WTC11 (cell line): ENCODE data around the gene MTOR. TPM values are rescaled to one million over a fixed set of nuclear protein-coding genes. Genes with fewer than 3 reads are reported as not detected.

Source experiments
- ATAC-seq: fragments of 200-7000 bp; cut with Tn5 transposase; 2 replicates; pipeline ENCODE4 v1.10.0; 2021; ENCODE audit warnings: mild to moderate bottlenecking, moderate library complexity
- CTCF ChIA-PET: fragments of 300-600 bp; sonication (Branson Sonifier 250); formaldehyde crosslinking; loops from one replicate; lab custom pipeline; 2021; ENCODE audit warnings: antibody characterized with exemption; lab: Charles Lee
- POLR2A ChIA-PET: fragments of 350-600 bp; sonication (Branson Sonifier 250); formaldehyde crosslinking; loops from one replicate; lab custom pipeline; 2021; ENCODE audit warnings: antibody characterized with exemption; lab: Charles Lee
- DNase-seq: peaks from one replicate; pipeline ENCODE4 v3.0.0; 2021; ENCODE audit warnings: low spot score
- H3K27ac Mint-ChIP-seq: 2 replicates; pipeline ENCODE4 v1.8.0; 2021; ENCODE audit warnings: mixed read lengths
- H3K27me3 Mint-ChIP-seq: 2 replicates; pipeline ENCODE4 v1.8.0; 2021; ENCODE audit warnings: low read depth, mild to moderate bottlenecking, moderate library complexity, mixed read lengths
- H3K36me3 Mint-ChIP-seq: 2 replicates; pipeline ENCODE4 v1.8.0; 2021; ENCODE audit warnings: mixed read lengths
- H3K4me1 Mint-ChIP-seq: 2 replicates; pipeline ENCODE4 v1.8.0; 2022; ENCODE audit warnings: mixed read lengths
- H3K4me3 Mint-ChIP-seq: 2 replicates; pipeline ENCODE4 v1.8.0; 2021; ENCODE audit warnings: mild to moderate bottlenecking, moderate library complexity, mixed read lengths
- H3K9me3 Mint-ChIP-seq: 2 replicates; pipeline ENCODE4 v1.8.0; 2021; ENCODE audit warnings: mixed read lengths
- AR ChIP-seq: fragments of 250-450 bp; sonication (Bioruptor Pico); IDR thresholded peaks from 2 replicates; pipeline ENCODE4 v1.9.0; 2021; ENCODE audit warnings: mild to moderate bottlenecking
- ATF1 ChIP-seq: sonication (generic); formaldehyde crosslinking; IDR thresholded peaks from 2 replicates; pipeline ENCODE4 v1.8.1; 2023; ENCODE audit warnings: mild to moderate bottlenecking, moderate library complexity, missing genetic modification reagents
- CTCF ChIP-seq: fragments of 200-600 bp; IDR thresholded peaks from 2 replicates; pipeline ENCODE4 v1.8.0; 2022; ENCODE audit warnings: antibody characterized with exemption
- EMX1 ChIP-seq: fragments of 250-450 bp; sonication (Bioruptor Pico); IDR thresholded peaks from 2 replicates; pipeline ENCODE4 v1.8.0; 2021; ENCODE audit warnings: mild to moderate bottlenecking
- HMGXB4 ChIP-seq: sonication (generic); formaldehyde crosslinking; IDR thresholded peaks from 2 replicates; pipeline ENCODE4 v1.8.1; 2023; ENCODE audit warnings: mild to moderate bottlenecking, moderate library complexity, missing genetic modification reagents
- MAX ChIP-seq: sonication (generic); formaldehyde crosslinking; IDR thresholded peaks from 2 replicates; pipeline ENCODE4 v1.8.0; 2022; ENCODE audit warnings: mild to moderate bottlenecking, missing genetic modification reagents
- MLX ChIP-seq: sonication (generic); formaldehyde crosslinking; IDR thresholded peaks from 2 replicates; pipeline ENCODE4 v1.8.1; 2023; ENCODE audit warnings: mild to moderate bottlenecking, missing genetic modification reagents, moderate library complexity
- MYBL2 ChIP-seq: sonication (generic); formaldehyde crosslinking; IDR thresholded peaks from 2 replicates; pipeline ENCODE4 v1.8.1; 2023; ENCODE audit warnings: mild to moderate bottlenecking, moderate library complexity, missing genetic modification reagents
- SMAD3 ChIP-seq: sonication (generic); formaldehyde crosslinking; IDR thresholded peaks from 2 replicates; pipeline ENCODE4 v1.8.0; 2022; ENCODE audit warnings: missing genetic modification reagents, mild to moderate bottlenecking, borderline replicate concordance
- SOX15 ChIP-seq: fragments of 250-450 bp; sonication (Bioruptor Pico); IDR thresholded peaks from 2 replicates; pipeline ENCODE4 v1.9.0; 2021; ENCODE audit warnings: mild to moderate bottlenecking
- TCF7 ChIP-seq: sonication (generic); formaldehyde crosslinking; IDR thresholded peaks from 2 replicates; pipeline ENCODE4 v1.8.0; 2022; ENCODE audit warnings: mild to moderate bottlenecking, low read depth, missing genetic modification reagents, moderate library complexity
- TEAD4 ChIP-seq: sonication (generic); formaldehyde crosslinking; IDR thresholded peaks from 2 replicates; pipeline ENCODE4 v1.8.0; 2022; ENCODE audit warnings: mild to moderate bottlenecking, missing genetic modification reagents
- ZNF425 ChIP-seq: fragments of 250-450 bp; sonication (Bioruptor Pico); conservative IDR thresholded peaks from 2 replicates; pipeline ENCODE4 v1.9.0; 2021; ENCODE audit warnings: mild to moderate bottlenecking
- total RNA-seq: library from RNA; stranded (reverse); gene quantifications from 3 replicates; pipeline ENCODE4 v1.2.3, GENCODE V29; 2021

The MTOR gene
- total RNA-seq, 1 experiment from 2014 or later: 65.0 TPM

GRCh38 chr1:11279152-11279551, 16.8 kb upstream of the MTOR start (continued):
- TF ChIP-seq ZNF425 (CRISPR knock-in tag) (no peak), TCF7 (CRISPR knock-in tag) (no peak), MYBL2 (no peak), AR (no peak), SMAD3 (CRISPR knock-in tag) (no peak), CTCF (no peak), ATF1 (CRISPR knock-in tag) (no peak), TEAD4 (CRISPR knock-in tag) (no peak)

- H3K36me3 Mint-ChIP-seq: peaks cover 17% of the 10 kb centered on the region
- no peak for TF ChIP-seq SOX15 (CRISPR knock-in tag)
- peak; percentile 34; the same call in 1 of the 2 replicates for TF ChIP-seq MAX (CRISPR knock-in tag)
- TF ChIP-seq MLX (CRISPR knock-in tag): 0 out of 2 replicates have a peak, but pooled peaks have one; percentile 10
- TF ChIP-seq EMX1 (CRISPR knock-in tag): no peak
- TF ChIP-seq HMGXB4 (CRISPR knock-in tag): 0 out of 2 replicates have a peak, but pooled peaks have one; percentile 20
- no peak for DNase-seq
- H3K9me3 Mint-ChIP-seq: no peaks in the 10 kb centered on the region
- H3K4me3 Mint-ChIP-seq: peak overlapping the region; percentile 92
- H3K4me1 Mint-ChIP-seq: peaks cover 14% of the 10 kb centered on the region
- ATAC-seq: peak; percentile 50
- H3K27me3 Mint-ChIP-seq: no peaks in the 10 kb centered on the region; the same call in 1 of the 2 replicates
- ChIA-PET CTCF (interaction anchor here (1.0 to 3.0 kb wide), 6 partner anchors 11 to 372 kb away, joined by 3 to 26 read pairs (median 6); partner anchors contain the start of genes DISP3 and MTOR), POLR2A (interaction anchor here (1.8 kb wide), 1 partner anchor 11 kb away, joined by 9 read pairs; the partner anchor contains the start of gene MTOR)
- peak overlapping the region; percentile 83 for H3K27ac Mint-ChIP-seq
Observed at GRCh38 chr1:11273595-11274234, 11.4 kb upstream of the MTOR start.
